ENCODE measurements around the gene CD8B2. TPM values are rescaled to one million over a fixed set of nuclear protein-coding genes. Genes with fewer than 3 reads are reported as not detected.
"Not testable (repeated sequence)": the region's sequence is repeated elsewhere in the genome, so short reads cannot be mapped to it uniquely, and the experiment has no call there.

The CD8B2 gene
- total and polyA plus RNA-seq, 7 donors = under 0.01 to 1.5 TPM; not detected in 5

DNA sequence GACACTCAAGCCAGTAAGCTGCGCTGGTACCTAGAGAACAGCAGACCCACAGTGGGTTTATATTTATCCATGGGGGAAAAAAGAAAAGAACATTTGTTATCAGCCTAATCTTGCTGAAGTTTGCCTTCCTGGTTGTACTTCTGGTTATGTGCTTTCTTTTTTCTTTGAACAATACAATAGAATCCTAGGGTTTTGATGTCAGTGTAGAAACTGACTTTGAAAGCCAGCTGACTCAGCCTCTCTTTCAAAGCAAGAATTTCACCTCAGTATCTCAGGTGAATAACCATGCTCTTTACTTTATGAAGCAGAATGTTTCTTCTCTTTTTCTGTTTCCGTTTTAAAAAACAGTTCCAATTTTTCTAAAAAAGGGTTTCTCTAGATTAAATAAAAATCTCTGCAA, 78.4 kb downstream of the CD8B2 start:
- 63 to 84% methylated on average over 2 of the region's 2 CpGs for WGBS, 2 donors
- no peaks in the 10 kb centered on the region for H3K27me3 ChIP-seq
- intact Hi-C loops (cut with DNase I) = no loop called here
- peak overlapping the region in 1 of 4 donors; percentile 2 for H3K27ac ChIP-seq
- H3K4me3 ChIP-seq = no peak overlapping the region
- no peak for DNase-seq
- H3K36me3 ChIP-seq = no peaks in the 10 kb centered on the region
- H3K4me1 ChIP-seq = peaks cover 0 to 68% (median 46%) of the 10 kb centered on the region in 4 donors
- TF ChIP-seq, protein P1, sequence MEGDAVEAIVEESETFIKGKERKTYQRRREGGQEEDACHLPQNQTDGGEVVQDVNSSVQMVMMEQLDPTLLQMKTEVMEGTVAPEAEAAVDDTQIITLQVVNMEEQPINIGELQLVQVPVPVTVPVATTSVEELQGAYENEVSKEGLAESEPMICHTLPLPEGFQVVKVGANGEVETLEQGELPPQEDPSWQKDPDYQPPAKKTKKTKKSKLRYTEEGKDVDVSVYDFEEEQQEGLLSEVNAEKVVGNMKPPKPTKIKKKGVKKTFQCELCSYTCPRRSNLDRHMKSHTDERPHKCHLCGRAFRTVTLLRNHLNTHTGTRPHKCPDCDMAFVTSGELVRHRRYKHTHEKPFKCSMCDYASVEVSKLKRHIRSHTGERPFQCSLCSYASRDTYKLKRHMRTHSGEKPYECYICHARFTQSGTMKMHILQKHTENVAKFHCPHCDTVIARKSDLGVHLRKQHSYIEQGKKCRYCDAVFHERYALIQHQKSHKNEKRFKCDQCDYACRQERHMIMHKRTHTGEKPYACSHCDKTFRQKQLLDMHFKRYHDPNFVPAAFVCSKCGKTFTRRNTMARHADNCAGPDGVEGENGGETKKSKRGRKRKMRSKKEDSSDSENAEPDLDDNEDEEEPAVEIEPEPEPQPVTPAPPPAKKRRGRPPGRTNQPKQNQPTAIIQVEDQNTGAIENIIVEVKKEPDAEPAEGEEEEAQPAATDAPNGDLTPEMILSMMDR (IDR thresholded peaks at IDR 0.05) = no peak
- no peak for TF ChIP-seq POLR2A (IDR thresholded peaks at IDR 0.05)
- no peak for TF ChIP-seq POLR2AphosphoS5 (IDR thresholded peaks at IDR 0.05)
- no peak for TF ChIP-seq EP300 (IDR thresholded peaks at IDR 0.05)
- no peaks in the 10 kb centered on the region for H3K9me3 ChIP-seq

DNA sequence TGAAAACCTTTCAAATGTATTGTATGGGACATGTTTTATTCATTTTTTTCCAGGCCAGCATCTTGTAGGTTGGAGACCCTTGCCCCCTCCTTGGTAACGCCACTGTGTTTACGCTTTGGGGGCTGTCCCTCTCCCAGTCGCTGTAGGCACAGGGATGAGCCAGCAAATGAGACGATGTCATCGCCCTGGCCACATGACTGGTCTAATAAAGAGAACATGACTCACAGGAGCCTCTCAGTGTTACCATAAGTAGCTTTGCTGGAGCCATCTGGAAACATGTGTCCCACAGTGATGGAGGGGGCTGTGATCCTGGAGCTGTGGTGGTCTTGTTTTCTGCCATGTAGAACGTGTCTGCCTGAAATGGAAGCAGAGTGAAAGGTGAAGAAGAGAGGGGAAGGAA, 78.9 kb downstream of the CD8B2 start:
- H3K36me3 ChIP-seq = no peaks in the 10 kb centered on the region
- no peaks in the 10 kb centered on the region for H3K9me3 ChIP-seq
- TF ChIP-seq POLR2A (IDR thresholded peaks at IDR 0.05) (no peak), POLR2AphosphoS5 (IDR thresholded peaks at IDR 0.05) (peak in 1 of 4 donors; percentile 27), EP300 (IDR thresholded peaks at IDR 0.05) (peak in 1 of 4 donors; percentile 8)
- TF ChIP-seq, protein P1 (IDR thresholded peaks at IDR 0.05) = no peak
- no peaks in the 10 kb centered on the region for H3K27me3 ChIP-seq
- peak overlapping the region in 2 of 4 donors; percentile 7 to 18 for H3K27ac ChIP-seq
- intact Hi-C loops (cut with DNase I) = no loop called here
- H3K4me3 ChIP-seq = no peak overlapping the region
- 60 to 65% methylated on average over 6 of the region's 6 CpGs for WGBS, 2 donors
- no peak for DNase-seq
- peaks cover 0 to 63% (median 42%) of the 10 kb centered on the region in 4 donors for H3K4me1 ChIP-seq

DNA sequence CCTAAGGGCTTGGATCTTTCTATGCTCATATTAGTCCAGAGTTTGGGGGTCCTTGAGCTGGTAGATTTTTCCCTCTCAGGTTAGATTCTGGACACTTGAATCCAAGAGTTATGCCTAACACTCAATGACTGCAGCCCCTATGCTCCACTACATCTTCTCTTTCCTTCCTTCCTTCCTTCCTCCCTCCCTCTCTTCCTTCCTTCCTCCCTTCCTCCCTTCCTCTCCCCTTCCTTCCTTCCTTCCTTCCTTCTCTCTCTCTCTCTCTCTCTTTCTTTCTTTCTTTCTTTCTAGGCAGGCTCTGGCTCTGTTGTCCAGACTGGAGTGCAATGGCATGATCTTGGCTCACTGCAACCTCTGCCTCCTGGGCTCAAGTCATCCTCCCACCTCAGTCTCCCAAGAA, 79.3 kb downstream of the CD8B2 start:
- DNase-seq; intact Hi-C loops (cut with DNase I): not testable (repeated sequence)

DNA sequence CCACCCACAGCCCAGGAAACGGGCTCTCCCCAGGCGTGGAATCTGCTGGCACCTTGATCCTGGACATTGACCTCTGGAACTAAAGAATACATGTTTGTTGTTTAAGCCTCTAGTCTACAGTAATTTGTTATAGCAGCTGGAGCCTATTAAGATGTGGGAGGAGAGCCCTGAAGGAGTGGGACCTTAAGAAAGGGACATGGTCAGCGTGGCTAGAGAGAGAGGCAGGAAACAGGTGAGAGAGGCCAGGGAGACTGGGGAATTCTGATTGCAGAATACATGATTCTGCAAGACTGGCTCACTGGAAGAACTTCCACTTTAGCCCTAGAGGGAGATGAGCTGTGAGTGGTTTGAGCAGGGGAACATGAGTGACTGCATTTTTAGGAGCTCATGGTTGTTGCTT, 83.2 kb downstream of the CD8B2 start:
- H3K9me3 ChIP-seq = no peaks in the 10 kb centered on the region
- WGBS, 2 donors = 18 to 70% methylated on average over 3 of the region's 3 CpGs
- TF ChIP-seq POLR2AphosphoS5 (IDR thresholded peaks at IDR 0.05) (no peak), POLR2A (IDR thresholded peaks at IDR 0.05) (no peak), EP300 (IDR thresholded peaks at IDR 0.05) (no peak)
- TF ChIP-seq, protein P1 (IDR thresholded peaks at IDR 0.05) = no peak
- no peaks in the 10 kb centered on the region for H3K27me3 ChIP-seq
- no peaks in the 10 kb centered on the region for H3K36me3 ChIP-seq
- DNase-seq = no peak
- intact Hi-C loops (cut with DNase I) = no loop called here
- H3K27ac ChIP-seq = no peak overlapping the region
- peaks cover 0 to 21% (median 6%) of the 10 kb centered on the region in 4 donors for H3K4me1 ChIP-seq
- no peak overlapping the region for H3K4me3 ChIP-seq

More for the DNA sequence above, 79.3 kb downstream of the CD8B2 start:
- peak overlapping the region in 2 of 4 donors; percentile 7 to 18 for H3K27ac ChIP-seq
- not testable (repeated sequence) for H3K36me3 ChIP-seq, H3K4me3 ChIP-seq, H3K9me3 ChIP-seq, H3K27me3 ChIP-seq
- H3K4me1 ChIP-seq = peaks cover 0 to 59% (median 37%) of the 10 kb centered on the region in 4 donors

Other genes starting within 250 kb of the CD8B2 start
- 1 to 10 TPM in 1 of 4 donors, under 1 TPM in 3; 0.36 to 2.2 (median 0.89) TPM for gene RGPD3, start 19.0 kb upstream of the CD8B2 start, total RNA-seq
- gene RGPD3, start 19.0 kb upstream of the CD8B2 start, polyA plus RNA-seq = under 1 TPM in 1 of 3 donors, not detected in 2; 0.10 TPM

Measured in sigmoid colon (tissue), 7 donors.